ENCODE data around the gene ISCA2. TPM values are rescaled to one million over a fixed set of nuclear protein-coding genes. Genes with fewer than 3 reads are reported as not detected.
A peak's percentile ranks its signal among the peaks of the same experiment; 100 is the strongest.

The ISCA2 gene
- total RNA-seq, 2 donors from 2014 or later, result 40.5 to 58.1 TPM

GRCh38 chr14:74495356-74495755, 1.8 kb downstream of the ISCA2 start:
- Mint-ChIP-seq H3K9me3 (no peaks in the 10 kb centered on the region), H3K4me1 (peaks cover 13% of the 10 kb centered on the region), H3K27ac (no peak overlapping the region), H3K36me3 (ENCODE audit: low read depth) (peaks cover 11% of the 10 kb centered on the region), H3K27me3 (ENCODE audit: insufficient read depth) (no peaks in the 10 kb centered on the region), H3K4me3 (no peak overlapping the region)
- H3K27ac ChIP-seq (ENCODE audit: low read depth, low read length), result no peak overlapping the region
- peak overlapping the region; percentile 98 for H3K4me3 ChIP-seq (ENCODE audit: low read length)
- no peak for TF ChIP-seq CTCF (conservative IDR thresholded peaks at IDR 0.05)
- no peak for DNase-seq
- 97 to 100% methylated on average over 2 of the region's 2 CpGs for WGBS, 2 experiments (ENCODE audit: insufficient coverage in 1 of 2, insufficient read length in 1 of 2)
- no peaks in the 10 kb centered on the region for H3K4me1 ChIP-seq (ENCODE audit: control insufficient read depth, insufficient read depth, low read length)
- no peaks in the 10 kb centered on the region for H3K27me3 ChIP-seq (ENCODE audit: control insufficient read depth, insufficient read depth, low read length, poor library complexity, severe bottlenecking)
- H3K9ac ChIP-seq (ENCODE audit: extremely low read depth, low read length, poor library complexity, severe bottlenecking), result no peak overlapping the region
- peaks cover 24% of the 10 kb centered on the region for H3K36me3 ChIP-seq (ENCODE audit: control insufficient read depth, insufficient read depth, low read length)
- H3K9me3 ChIP-seq (ENCODE audit: control insufficient read depth, low read length), result no peaks in the 10 kb centered on the region

- Mint-ChIP-seq H3K27ac (peak overlapping the region; percentile 84), H3K36me3 (ENCODE audit: low read depth) (peaks cover 11% of the 10 kb centered on the region), H3K4me3 (no peak overlapping the region), H3K4me1 (peaks cover 16% of the 10 kb centered on the region), H3K27me3 (ENCODE audit: insufficient read depth) (no peaks in the 10 kb centered on the region), H3K9me3 (no peaks in the 10 kb centered on the region)
- H3K27ac ChIP-seq (ENCODE audit: low read depth, low read length), result peak overlapping the region; percentile 71
- H3K4me1 ChIP-seq (ENCODE audit: control insufficient read depth, insufficient read depth, low read length), result peaks cover 4% of the 10 kb centered on the region
- no peaks in the 10 kb centered on the region for H3K27me3 ChIP-seq (ENCODE audit: control insufficient read depth, insufficient read depth, low read length, poor library complexity, severe bottlenecking)
- peak; percentile 87 for DNase-seq
- no peak for TF ChIP-seq CTCF (conservative IDR thresholded peaks at IDR 0.05)
- WGBS, 2 experiments (ENCODE audit: insufficient coverage in 1 of 2, insufficient read length in 1 of 2), result 54 to 76% methylated on average over 7 to 10 of the region's 10 CpGs
- H3K9me3 ChIP-seq (ENCODE audit: control insufficient read depth, low read length), result no peaks in the 10 kb centered on the region
- H3K4me3 ChIP-seq (ENCODE audit: low read length), result no peak overlapping the region
- peaks cover 15% of the 10 kb centered on the region for H3K36me3 ChIP-seq (ENCODE audit: control insufficient read depth, insufficient read depth, low read length)
- peak overlapping the region; percentile 39 for H3K9ac ChIP-seq (ENCODE audit: extremely low read depth, low read length, poor library complexity, severe bottlenecking)
These were observed 7.0 kb downstream of the ISCA2 start for GRCh38 chr14:74500417-74501134.

GRCh38 chr14:74501135-74501614, 7.6 kb downstream of the ISCA2 start:
- H3K36me3 ChIP-seq (ENCODE audit: control insufficient read depth, insufficient read depth, low read length), result peaks cover 9% of the 10 kb centered on the region
- peak overlapping the region; percentile 71 for H3K27ac ChIP-seq (ENCODE audit: low read depth, low read length)
- Mint-ChIP-seq H3K9me3 (no peaks in the 10 kb centered on the region), H3K27ac (peak overlapping the region; percentile 84), H3K4me3 (no peak overlapping the region), H3K36me3 (ENCODE audit: low read depth) (peaks cover 11% of the 10 kb centered on the region), H3K4me1 (peaks cover 16% of the 10 kb centered on the region), H3K27me3 (ENCODE audit: insufficient read depth) (no peaks in the 10 kb centered on the region)
- no peak overlapping the region for H3K4me3 ChIP-seq (ENCODE audit: low read length)
- no peaks in the 10 kb centered on the region for H3K27me3 ChIP-seq (ENCODE audit: control insufficient read depth, insufficient read depth, low read length, poor library complexity, severe bottlenecking)
- TF ChIP-seq CTCF (conservative IDR thresholded peaks at IDR 0.05), result peak; percentile 85
- 52% methylated on average over 8 to 16 of the region's 16 CpGs for WGBS, 2 experiments (ENCODE audit: insufficient coverage in 1 of 2, insufficient read length in 1 of 2)
- peaks cover 4% of the 10 kb centered on the region for H3K4me1 ChIP-seq (ENCODE audit: control insufficient read depth, insufficient read depth, low read length)
- DNase-seq, result peak; percentile 92
- no peaks in the 10 kb centered on the region for H3K9me3 ChIP-seq (ENCODE audit: control insufficient read depth, low read length)
- peak overlapping the region; percentile 39 for H3K9ac ChIP-seq (ENCODE audit: extremely low read depth, low read length, poor library complexity, severe bottlenecking)

Measured in endodermal cell (in vitro differentiated cells).